NCI-H82 treated with DMSO at 0.1 percent for 48 hours (cell line): ENCODE measurements around the gene AK4.
"Not testable (repeated sequence)": the region's sequence is repeated elsewhere in the genome, so short reads cannot be mapped to it uniquely, and the experiment has no call there.

ENCODE experiments used
- DNase-seq: peaks from one replicate; lab custom pipeline; 2025; ENCODE audit not compliant: unreplicated experiment; lab: John Stamatoyannopoulos, UW

The AK4 gene

DNA sequence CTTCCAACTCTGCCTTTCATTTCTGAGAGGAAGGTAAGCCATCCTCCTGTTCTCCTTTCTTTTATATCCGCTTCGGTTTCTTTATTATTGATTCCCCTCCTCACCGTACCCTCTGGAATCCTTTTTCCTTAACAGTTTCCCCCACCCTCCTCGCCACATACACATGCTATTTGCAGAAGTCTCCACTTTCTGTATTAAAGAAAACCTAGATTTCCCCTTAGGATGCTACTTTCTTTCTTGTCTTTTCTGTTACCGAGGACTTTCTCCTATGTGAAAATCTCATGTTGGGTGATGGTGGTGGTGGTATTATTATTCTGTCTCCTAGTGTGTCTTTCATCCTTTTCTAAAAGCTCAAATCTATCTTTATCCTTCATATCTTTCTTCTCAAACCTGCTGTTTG lies 62.3 kb downstream of the AK4 start:
- DNase-seq: no peak

- no peak for DNase-seq
These were observed 63.3 kb downstream of the AK4 start for GRCh38 chr1:65211331-65211730.

GRCh38 chr1:65213271-65214023 lies 65.4 kb downstream of the AK4 start:
- DNase-seq: no peak

- no peak for DNase-seq
These were observed 66.5 kb downstream of the AK4 start for GRCh38 chr1:65214340-65215027.

DNA sequence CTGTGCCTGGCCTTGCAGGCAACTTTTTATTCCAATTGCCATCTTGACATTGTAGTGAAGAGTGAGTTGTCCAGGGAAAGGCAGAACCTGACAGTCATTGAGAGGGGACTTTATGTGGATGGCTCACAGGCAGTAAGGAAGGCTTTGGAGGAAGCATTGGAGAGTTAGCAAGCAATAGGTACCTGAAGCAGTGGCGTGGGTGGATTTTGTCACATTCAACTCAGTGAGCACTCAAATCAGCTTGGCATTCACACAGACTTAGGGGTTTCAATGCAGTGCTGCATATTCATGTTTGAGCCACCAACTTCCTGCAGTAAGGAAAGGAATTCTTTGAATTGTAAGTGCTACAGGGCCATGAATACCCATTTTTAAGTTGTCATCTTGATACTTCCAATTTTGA lies 69.0 kb downstream of the AK4 start:
- no peak for DNase-seq

GRCh38 chr1:65221638-65222339 lies 73.8 kb downstream of the AK4 start:
- peak; percentile 63 for DNase-seq

- no peak for DNase-seq
These were observed 74.4 kb downstream of the AK4 start for GRCh38 chr1:65222340-65222940.

- DNase-seq: no peak
These were observed 76.7 kb downstream of the AK4 start for GRCh38 chr1:65224681-65225091.

- DNase-seq: no peak
These were observed 77.2 kb downstream of the AK4 start for GRCh38 chr1:65225179-65225578.

GRCh38 chr1:65229201-65229600 lies 81.2 kb downstream of the AK4 start:
- DNase-seq: no peak

DNA sequence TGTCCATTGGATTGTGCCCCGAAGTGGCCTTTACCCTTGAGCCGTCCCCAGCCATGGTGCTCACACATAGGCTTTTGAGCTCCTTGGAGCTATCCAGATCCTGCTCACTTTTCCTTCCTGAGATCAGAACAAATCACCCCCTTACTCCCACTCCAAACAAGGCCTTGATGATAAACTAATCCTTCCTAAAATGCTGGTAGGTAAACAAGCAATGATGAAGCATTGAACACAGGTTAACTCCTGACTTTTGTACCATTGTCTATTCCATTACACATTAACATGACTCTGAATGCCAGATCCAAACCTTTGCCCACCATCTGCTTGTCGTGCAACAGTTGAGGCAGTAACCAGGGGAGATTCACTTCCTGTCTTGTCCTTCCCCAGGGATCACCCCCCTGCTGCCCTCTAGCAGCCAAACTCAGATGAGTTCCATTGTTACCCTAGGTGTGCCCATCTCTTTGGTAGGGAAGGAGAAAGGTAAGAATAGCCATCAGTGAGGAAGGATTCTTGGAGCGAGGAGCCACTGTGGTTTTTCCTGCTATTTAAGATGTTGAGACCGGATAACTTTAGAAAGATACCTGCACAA lies 81.8 kb downstream of the AK4 start:
- no peak for DNase-seq

DNA sequence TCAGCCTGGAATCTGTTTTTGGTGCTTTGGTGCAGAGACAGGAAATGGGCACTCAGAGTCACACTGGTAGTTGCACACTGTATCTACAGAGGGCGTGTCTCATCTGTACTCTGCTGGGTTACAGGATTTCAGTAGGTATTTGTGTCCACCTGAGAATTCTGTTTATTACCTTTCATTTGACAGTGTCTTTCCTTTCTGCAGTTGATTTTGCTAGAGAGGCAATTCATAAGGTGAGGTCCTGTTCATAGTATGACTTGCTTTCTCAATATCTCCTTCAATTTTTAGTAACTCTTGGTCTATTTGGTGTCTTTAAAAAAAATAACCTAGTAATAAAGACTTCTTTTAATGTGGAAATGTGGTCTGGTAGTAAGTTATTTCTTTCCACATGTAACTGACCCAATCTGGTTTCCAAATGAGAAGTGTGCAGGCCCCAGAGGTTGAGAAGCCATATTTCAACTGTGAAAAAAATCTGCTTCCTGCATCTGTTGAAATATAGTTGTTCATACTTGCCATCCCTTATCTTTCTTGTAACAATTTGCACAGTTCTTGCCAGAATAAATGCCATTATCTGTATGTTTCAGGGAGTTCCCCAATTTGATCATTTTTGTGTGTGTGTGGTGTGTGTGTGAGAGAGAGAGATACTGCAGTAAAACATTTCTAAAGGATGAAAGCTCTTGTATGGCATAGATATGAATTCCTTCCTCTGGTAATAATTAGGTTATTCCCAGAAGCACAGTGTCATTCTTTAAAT lies 82.9 kb downstream of the AK4 start:
- no peak for DNase-seq

DNA sequence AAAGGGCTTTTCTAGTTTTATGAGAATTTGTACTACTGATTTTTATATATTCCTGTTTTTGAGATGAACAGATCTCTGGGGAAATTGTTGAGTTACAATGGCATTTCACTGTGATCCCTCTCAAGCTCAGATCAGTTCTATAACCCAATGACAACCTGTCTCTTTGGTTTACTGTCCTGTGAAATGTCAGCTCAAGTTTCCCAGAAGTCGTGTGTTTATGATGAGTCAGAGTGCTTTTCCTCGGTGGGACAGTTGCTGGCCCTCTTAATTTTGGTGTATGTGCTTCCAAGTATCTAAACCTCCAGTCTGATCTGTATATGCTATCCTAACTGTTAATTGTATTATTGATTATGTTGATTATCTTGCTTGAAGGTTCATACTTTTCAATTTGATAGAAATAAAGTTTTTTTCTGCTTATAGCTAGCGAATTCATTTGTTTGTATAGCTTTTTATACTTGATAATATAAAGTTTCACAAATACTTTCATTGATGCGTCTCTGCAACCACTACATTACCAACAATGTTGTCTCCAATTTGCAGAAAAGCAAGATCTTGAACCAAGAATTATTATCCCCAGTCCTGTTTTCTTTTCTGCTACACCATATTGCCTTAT lies 83.8 kb downstream of the AK4 start:
- no peak for DNase-seq

DNA sequence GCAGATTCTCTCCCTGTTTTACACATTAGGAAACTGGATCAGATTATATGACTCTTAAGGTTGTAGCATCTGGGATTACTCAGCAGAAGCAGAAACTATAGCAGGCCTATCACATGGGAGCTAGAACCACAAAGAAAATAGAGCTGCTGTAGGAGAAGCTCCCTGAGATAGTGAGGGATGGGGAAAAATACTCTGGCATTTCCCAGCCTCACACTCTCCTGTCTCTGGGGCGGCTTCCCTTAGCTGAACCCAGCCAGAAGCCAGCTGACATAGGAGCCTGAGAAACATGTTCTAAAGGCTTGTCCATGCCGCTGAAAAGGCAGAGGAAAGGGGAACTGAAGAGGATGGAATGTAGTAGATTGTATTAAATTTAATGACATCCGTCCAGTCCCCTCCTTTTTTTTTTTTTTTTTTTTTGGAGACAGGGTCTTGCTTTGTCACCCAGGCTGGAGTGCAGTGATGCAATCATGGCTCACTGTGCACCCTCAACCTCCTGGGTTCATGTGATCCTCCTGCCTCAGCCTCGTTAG lies 84.5 kb downstream of the AK4 start:
- no peak for DNase-seq

- DNase-seq: no peak
These were observed 85.8 kb downstream of the AK4 start for GRCh38 chr1:65233782-65234181.

GRCh38 chr1:65235867-65236805 lies 88.1 kb downstream of the AK4 start:
- DNase-seq: peak; percentile 34

- not testable (repeated sequence) for DNase-seq
These were observed 89.1 kb downstream of the AK4 start for GRCh38 chr1:65237088-65237487.

DNA sequence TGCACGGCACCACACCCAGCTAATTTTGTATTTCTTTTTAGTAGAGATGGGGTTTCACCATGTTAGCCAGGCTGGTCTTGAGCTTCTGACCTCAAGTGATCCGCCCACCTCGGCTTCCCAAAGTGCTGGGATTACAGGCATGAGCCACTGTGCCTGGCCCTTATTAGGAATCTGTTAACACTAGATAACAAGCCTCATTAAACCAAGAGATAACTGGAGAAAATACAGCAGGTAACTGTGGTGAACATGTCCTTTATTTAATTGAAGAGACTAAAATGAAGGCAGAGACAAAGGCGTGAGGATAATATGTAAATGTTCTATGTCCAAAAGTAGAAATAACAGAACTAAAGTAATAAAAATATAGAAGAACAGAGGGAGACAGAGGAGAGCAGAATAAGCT lies 89.5 kb downstream of the AK4 start:
- DNase-seq: no peak

DNA sequence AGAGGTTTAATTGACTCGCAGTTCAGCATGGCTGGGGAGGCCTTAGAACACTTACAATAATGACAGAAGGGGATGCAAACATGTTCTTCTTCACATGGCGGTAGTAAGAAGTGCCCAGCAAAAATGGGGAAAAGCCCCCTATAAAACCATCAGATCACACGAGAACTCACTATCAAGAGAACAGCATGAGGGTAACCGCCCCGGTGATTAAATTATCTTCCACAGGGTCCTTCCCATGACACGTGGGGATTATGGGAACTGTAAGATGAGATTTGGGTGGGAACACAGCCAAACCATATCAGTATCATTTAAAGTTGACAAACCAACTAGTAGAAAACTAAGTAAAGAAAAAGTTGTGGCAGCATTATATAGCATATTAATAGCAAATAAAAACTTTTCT lies 90.0 kb downstream of the AK4 start:
- no peak for DNase-seq
